ENCODE data around the gene CCNQ.

CCNQ gene

GRCh38 chrX:153598541-153599191, at the start of gene CCNQ:
Gene CCNQ, minus strand, starts transcription at chrX:153599139. Its CDS starts 66 bp downstream, at chrX:153599073.
- Histone ChIP-seq H3K9me3 (ENCODE audit: control insufficient read depth in 2 of 2, low read length in 2 of 2) (no peaks in the 10 kb centered on the region), H3K4me1 (ENCODE audit: control insufficient read depth in 2 of 2, insufficient read depth in 2 of 2, low read length in 2 of 2) (peaks cover 0 to 5% of the 10 kb centered on the region in 2 donors), H3K36me3 (ENCODE audit: control insufficient read depth in 2 of 2, insufficient read depth in 2 of 2, low read length in 2 of 2) (peaks cover 0 to 3% of the 10 kb centered on the region in 2 donors), H3K4me3 (ENCODE audit: low read length in 2 of 2) (peak within 1 kb of the TSS; percentile 72 to 85), H3K9ac (ENCODE audit: low read depth in 1 of 2, low read length in 2 of 2) (peak within 1 kb of the TSS; percentile 57 to 73), H3K27me3 (ENCODE audit: control insufficient read depth in 2 of 2, insufficient read depth in 2 of 2, low read length in 2 of 2) (peaks cover 2% of the 10 kb centered on the region in 2 donors), H3K27ac (ENCODE audit: low read depth in 2 of 2, low read length in 2 of 2) (peak within 1 kb of the TSS; percentile 45 to 65)

GRCh38 chrX:153647461-153648357, 48.8 kb upstream of the CCNQ start:
- Histone ChIP-seq H3K4me3 (ENCODE audit: low read length in 2 of 2) (no peak overlapping the region), H3K27me3 (ENCODE audit: control insufficient read depth in 2 of 2, insufficient read depth in 2 of 2, low read length in 2 of 2) (peaks cover 24 to 35% of the 10 kb centered on the region in 2 donors), H3K4me1 (ENCODE audit: control insufficient read depth in 2 of 2, insufficient read depth in 2 of 2, low read length in 2 of 2) (peaks cover 0 to 4% of the 10 kb centered on the region in 2 donors), H3K9ac (ENCODE audit: low read depth in 1 of 2, low read length in 2 of 2) (no peak overlapping the region), H3K36me3 (ENCODE audit: control insufficient read depth in 2 of 2, insufficient read depth in 2 of 2, low read length in 2 of 2) (no peaks in the 10 kb centered on the region), H3K9me3 (ENCODE audit: control insufficient read depth in 2 of 2, low read length in 2 of 2) (no peaks in the 10 kb centered on the region), H3K27ac (ENCODE audit: low read depth in 2 of 2, low read length in 2 of 2) (no peak overlapping the region)

GRCh38 chrX:153646620-153647373, 47.9 kb upstream of the CCNQ start, which contains the start of gene DUSP9:
Gene DUSP9, plus strand, starts transcription at chrX:153647203. Its CDS starts 751 bp downstream, at chrX:153647954.
- no peak within 1 kb of the TSS for H3K4me3 ChIP-seq (ENCODE audit: low read length in 2 of 2)
- no peaks in the 10 kb centered on the region for H3K36me3 ChIP-seq (ENCODE audit: control insufficient read depth in 2 of 2, insufficient read depth in 2 of 2, low read length in 2 of 2)
- no peak within 1 kb of the TSS for H3K27ac ChIP-seq (ENCODE audit: low read depth in 2 of 2, low read length in 2 of 2)
- H3K27me3 ChIP-seq (ENCODE audit: control insufficient read depth in 2 of 2, insufficient read depth in 2 of 2, low read length in 2 of 2): peaks cover 24 to 36% of the 10 kb centered on the region in 2 donors
- no peaks in the 10 kb centered on the region for H3K9me3 ChIP-seq (ENCODE audit: control insufficient read depth in 2 of 2, low read length in 2 of 2)
- H3K9ac ChIP-seq (ENCODE audit: low read depth in 1 of 2, low read length in 2 of 2): no peak within 1 kb of the TSS
- H3K4me1 ChIP-seq (ENCODE audit: control insufficient read depth in 2 of 2, insufficient read depth in 2 of 2, low read length in 2 of 2): peaks cover 0 to 4% of the 10 kb centered on the region in 2 donors

GRCh38 chrX:153645921-153646488, 47.1 kb upstream of the CCNQ start:
- no peak overlapping the region for H3K9ac ChIP-seq (ENCODE audit: low read depth in 1 of 2, low read length in 2 of 2)
- H3K27me3 ChIP-seq (ENCODE audit: control insufficient read depth in 2 of 2, insufficient read depth in 2 of 2, low read length in 2 of 2): peaks cover 28 to 36% of the 10 kb centered on the region in 2 donors
- H3K4me1 ChIP-seq (ENCODE audit: control insufficient read depth in 2 of 2, insufficient read depth in 2 of 2, low read length in 2 of 2): peaks cover 0 to 4% of the 10 kb centered on the region in 2 donors
- H3K4me3 ChIP-seq (ENCODE audit: low read length in 2 of 2): no peak overlapping the region
- H3K27ac ChIP-seq (ENCODE audit: low read depth in 2 of 2, low read length in 2 of 2): no peak overlapping the region
- no peaks in the 10 kb centered on the region for H3K36me3 ChIP-seq (ENCODE audit: control insufficient read depth in 2 of 2, insufficient read depth in 2 of 2, low read length in 2 of 2)
- no peaks in the 10 kb centered on the region for H3K9me3 ChIP-seq (ENCODE audit: control insufficient read depth in 2 of 2, low read length in 2 of 2)

GRCh38 chrX:153645151-153645550, 46.2 kb upstream of the CCNQ start:
- H3K9ac ChIP-seq (ENCODE audit: low read depth in 1 of 2, low read length in 2 of 2): no peak overlapping the region
- H3K27me3 ChIP-seq (ENCODE audit: control insufficient read depth in 2 of 2, insufficient read depth in 2 of 2, low read length in 2 of 2): peaks cover 30 to 42% of the 10 kb centered on the region in 2 donors
- no peak overlapping the region for H3K4me3 ChIP-seq (ENCODE audit: low read length in 2 of 2)
- H3K36me3 ChIP-seq (ENCODE audit: control insufficient read depth in 2 of 2, insufficient read depth in 2 of 2, low read length in 2 of 2): no peaks in the 10 kb centered on the region
- H3K9me3 ChIP-seq (ENCODE audit: control insufficient read depth in 2 of 2, low read length in 2 of 2): no peaks in the 10 kb centered on the region
- peaks cover 0 to 4% of the 10 kb centered on the region in 2 donors for H3K4me1 ChIP-seq (ENCODE audit: control insufficient read depth in 2 of 2, insufficient read depth in 2 of 2, low read length in 2 of 2)
- no peak overlapping the region for H3K27ac ChIP-seq (ENCODE audit: low read depth in 2 of 2, low read length in 2 of 2)

GRCh38 chrX:153644356-153645125, 45.6 kb upstream of the CCNQ start:
- Histone ChIP-seq H3K27ac (ENCODE audit: low read depth in 2 of 2, low read length in 2 of 2) (no peak overlapping the region), H3K9ac (ENCODE audit: low read depth in 1 of 2, low read length in 2 of 2) (no peak overlapping the region), H3K4me3 (ENCODE audit: low read length in 2 of 2) (no peak overlapping the region), H3K36me3 (ENCODE audit: control insufficient read depth in 2 of 2, insufficient read depth in 2 of 2, low read length in 2 of 2) (no peaks in the 10 kb centered on the region), H3K4me1 (ENCODE audit: control insufficient read depth in 2 of 2, insufficient read depth in 2 of 2, low read length in 2 of 2) (peaks cover 0 to 4% of the 10 kb centered on the region in 2 donors), H3K27me3 (ENCODE audit: control insufficient read depth in 2 of 2, insufficient read depth in 2 of 2, low read length in 2 of 2) (peaks cover 30 to 45% of the 10 kb centered on the region in 2 donors), H3K9me3 (ENCODE audit: control insufficient read depth in 2 of 2, low read length in 2 of 2) (no peaks in the 10 kb centered on the region)

GRCh38 chrX:153643431-153644351, 44.8 kb upstream of the CCNQ start:
- H3K4me1 ChIP-seq (ENCODE audit: control insufficient read depth in 2 of 2, insufficient read depth in 2 of 2, low read length in 2 of 2): peaks cover 0 to 4% of the 10 kb centered on the region in 2 donors
- H3K36me3 ChIP-seq (ENCODE audit: control insufficient read depth in 2 of 2, insufficient read depth in 2 of 2, low read length in 2 of 2): no peaks in the 10 kb centered on the region
- peaks cover 26 to 45% of the 10 kb centered on the region in 2 donors for H3K27me3 ChIP-seq (ENCODE audit: control insufficient read depth in 2 of 2, insufficient read depth in 2 of 2, low read length in 2 of 2)
- no peaks in the 10 kb centered on the region for H3K9me3 ChIP-seq (ENCODE audit: control insufficient read depth in 2 of 2, low read length in 2 of 2)
- H3K4me3 ChIP-seq (ENCODE audit: low read length in 2 of 2): peak overlapping the region in 1 of 2 donors; percentile 13
- H3K9ac ChIP-seq (ENCODE audit: low read depth in 1 of 2, low read length in 2 of 2): no peak overlapping the region
- H3K27ac ChIP-seq (ENCODE audit: low read depth in 2 of 2, low read length in 2 of 2): no peak overlapping the region

- Histone ChIP-seq H3K27me3 (ENCODE audit: control insufficient read depth in 2 of 2, insufficient read depth in 2 of 2, low read length in 2 of 2) (peaks cover 20 to 43% of the 10 kb centered on the region in 2 donors), H3K27ac (ENCODE audit: low read depth in 2 of 2, low read length in 2 of 2) (no peak overlapping the region)
These were observed 43.9 kb upstream of the CCNQ start for GRCh38 chrX:153642655-153643430.

More at GRCh38 chrX:153642655-153643430, 43.9 kb upstream of the CCNQ start:
- peaks cover 0 to 4% of the 10 kb centered on the region in 2 donors for H3K4me1 ChIP-seq (ENCODE audit: control insufficient read depth in 2 of 2, insufficient read depth in 2 of 2, low read length in 2 of 2)
- no peak overlapping the region for H3K4me3 ChIP-seq (ENCODE audit: low read length in 2 of 2)
- no peak overlapping the region for H3K9ac ChIP-seq (ENCODE audit: low read depth in 1 of 2, low read length in 2 of 2)
- no peaks in the 10 kb centered on the region for H3K36me3 ChIP-seq (ENCODE audit: control insufficient read depth in 2 of 2, insufficient read depth in 2 of 2, low read length in 2 of 2)
- no peaks in the 10 kb centered on the region for H3K9me3 ChIP-seq (ENCODE audit: control insufficient read depth in 2 of 2, low read length in 2 of 2)

All from mucosa of rectum (tissue), 2 donors.